ENCODE data around the gene TMCC2.

The TMCC2 gene

DNA sequence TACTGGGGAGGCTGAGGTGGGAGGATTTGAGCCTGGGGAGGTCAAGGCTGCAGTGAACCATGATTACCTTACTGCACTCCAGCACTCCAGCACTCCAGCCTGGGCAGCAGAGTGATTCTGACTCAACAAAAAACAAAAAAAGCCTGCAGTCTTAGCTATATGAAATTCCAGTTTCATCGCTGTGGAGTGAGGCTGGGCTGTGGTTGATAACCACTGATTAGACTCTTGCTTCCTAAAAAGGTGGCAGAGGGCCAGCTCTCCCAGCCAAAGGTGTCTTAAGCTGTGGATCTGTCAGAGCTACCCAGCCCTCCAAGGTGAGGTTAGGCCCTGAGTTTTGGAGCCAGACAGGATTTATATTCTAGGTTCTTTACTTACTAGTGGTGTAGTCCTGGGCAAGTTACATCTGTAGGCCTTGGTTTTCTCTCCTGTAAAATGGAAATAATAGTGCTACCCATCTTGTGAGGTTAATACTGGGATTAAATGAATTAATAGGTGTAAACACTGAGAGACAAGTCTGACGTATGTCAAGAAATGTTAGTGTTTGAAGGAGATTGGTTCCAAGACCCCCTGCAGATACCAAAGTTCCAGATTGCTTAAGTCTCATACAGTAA is 35.9 kb downstream of the TMCC2 start:
- H3K4me3 ChIP-seq (ENCODE audit: low read depth in 1 of 2, low read length in 2 of 2) = no peak overlapping the region
- no peak overlapping the region for H3K27ac ChIP-seq (ENCODE audit: low read length)
- H3K9me3 ChIP-seq (ENCODE audit: control insufficient read depth in 1 of 2, low read length in 2 of 2) = no peaks in the 10 kb centered on the region
- peaks cover 13 to 26% of the 10 kb centered on the region in 2 donors for H3K4me1 ChIP-seq (ENCODE audit: control insufficient read depth in 1 of 2, insufficient read depth in 2 of 2, low read length in 2 of 2)
- H3K36me3 ChIP-seq (ENCODE audit: control insufficient read depth in 1 of 2, insufficient read depth in 2 of 2, low read length in 2 of 2) = no peaks in the 10 kb centered on the region
- H3K27me3 ChIP-seq (ENCODE audit: low read depth, low read length) = no peaks in the 10 kb centered on the region

DNA sequence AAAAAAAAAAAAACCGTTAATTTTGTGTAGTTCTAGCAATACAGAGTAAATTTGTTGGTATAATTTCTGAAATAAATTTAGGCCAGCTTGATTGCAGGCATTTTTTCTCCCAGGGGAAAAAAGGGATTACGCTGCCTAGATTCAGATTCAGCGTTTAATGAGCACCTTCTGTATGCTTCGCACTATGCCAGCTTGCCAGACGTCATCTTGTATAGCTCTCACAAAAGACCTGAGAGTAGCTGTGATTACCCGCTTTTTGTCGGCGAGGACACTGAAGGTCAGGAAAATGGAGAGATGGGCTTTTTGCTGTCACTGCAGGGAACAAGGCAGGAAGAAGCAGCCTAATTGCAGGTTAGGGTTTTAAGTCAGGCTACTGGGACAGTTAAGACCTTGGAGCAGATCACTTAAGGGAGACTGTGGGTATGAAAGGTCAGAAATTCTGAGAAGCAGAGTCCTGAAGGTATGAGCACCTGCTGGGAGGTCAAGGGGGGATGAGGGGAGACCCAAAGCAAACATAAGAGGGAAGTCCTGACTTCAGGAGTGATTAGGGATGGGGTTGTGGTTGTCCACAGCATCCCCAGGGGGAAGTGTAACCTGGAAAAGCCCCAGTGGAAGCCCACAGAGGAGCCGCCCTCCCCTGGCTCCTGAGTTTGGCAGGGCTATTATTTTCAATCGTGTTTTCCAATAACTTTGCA is 39.0 kb downstream of the TMCC2 start:
- peaks cover 0 to 11% of the 10 kb centered on the region in 2 donors for H3K36me3 ChIP-seq (ENCODE audit: control insufficient read depth in 1 of 2, insufficient read depth in 2 of 2, low read length in 2 of 2)
- H3K9me3 ChIP-seq (ENCODE audit: control insufficient read depth in 1 of 2, low read length in 2 of 2) = no peaks in the 10 kb centered on the region
- peaks cover 5 to 23% of the 10 kb centered on the region in 2 donors for H3K4me1 ChIP-seq (ENCODE audit: control insufficient read depth in 1 of 2, insufficient read depth in 2 of 2, low read length in 2 of 2)
- H3K27me3 ChIP-seq (ENCODE audit: low read depth, low read length) = no peaks in the 10 kb centered on the region
- H3K4me3 ChIP-seq (ENCODE audit: low read depth in 1 of 2, low read length in 2 of 2) = no peak overlapping the region
- H3K27ac ChIP-seq (ENCODE audit: low read length) = no peak overlapping the region

DNA sequence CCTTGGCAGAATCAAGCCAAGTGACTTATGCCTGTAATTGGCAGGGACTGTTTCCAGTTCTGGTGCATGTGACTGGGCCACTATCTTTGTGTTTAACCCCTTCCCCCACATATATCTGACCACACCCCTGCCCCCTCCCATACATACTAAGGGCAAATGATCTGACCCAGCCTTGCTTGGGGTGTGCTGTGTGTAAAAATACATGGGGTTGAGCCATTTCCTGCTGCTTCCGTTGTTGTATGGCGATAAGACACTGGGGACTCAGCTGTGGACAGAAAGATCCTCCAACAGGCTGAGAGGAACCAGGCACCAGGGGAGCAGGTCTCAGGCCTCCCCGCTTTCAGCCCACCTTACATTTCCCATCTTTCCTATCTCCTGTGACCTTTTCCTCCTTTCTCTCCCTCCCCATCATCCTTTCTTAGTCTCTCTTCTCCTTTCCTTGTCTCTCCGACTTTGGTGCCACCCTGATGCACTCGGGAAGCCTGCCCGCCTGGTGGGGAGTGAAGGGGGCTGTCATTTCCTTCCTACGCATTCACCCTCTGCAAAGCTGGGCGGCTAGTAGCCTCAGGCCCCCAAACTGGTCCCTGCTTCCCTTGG is 39.7 kb downstream of the TMCC2 start:
- Histone ChIP-seq H3K9me3 (ENCODE audit: control insufficient read depth in 1 of 2, low read length in 2 of 2) (no peaks in the 10 kb centered on the region), H3K27me3 (ENCODE audit: low read depth, low read length) (no peaks in the 10 kb centered on the region), H3K4me1 (ENCODE audit: control insufficient read depth in 1 of 2, insufficient read depth in 2 of 2, low read length in 2 of 2) (peaks cover 0 to 21% of the 10 kb centered on the region in 2 donors), H3K36me3 (ENCODE audit: control insufficient read depth in 1 of 2, insufficient read depth in 2 of 2, low read length in 2 of 2) (peaks cover 0 to 11% of the 10 kb centered on the region in 2 donors), H3K4me3 (ENCODE audit: low read depth in 1 of 2, low read length in 2 of 2) (no peak overlapping the region), H3K27ac (ENCODE audit: low read length) (no peak overlapping the region)

DNA sequence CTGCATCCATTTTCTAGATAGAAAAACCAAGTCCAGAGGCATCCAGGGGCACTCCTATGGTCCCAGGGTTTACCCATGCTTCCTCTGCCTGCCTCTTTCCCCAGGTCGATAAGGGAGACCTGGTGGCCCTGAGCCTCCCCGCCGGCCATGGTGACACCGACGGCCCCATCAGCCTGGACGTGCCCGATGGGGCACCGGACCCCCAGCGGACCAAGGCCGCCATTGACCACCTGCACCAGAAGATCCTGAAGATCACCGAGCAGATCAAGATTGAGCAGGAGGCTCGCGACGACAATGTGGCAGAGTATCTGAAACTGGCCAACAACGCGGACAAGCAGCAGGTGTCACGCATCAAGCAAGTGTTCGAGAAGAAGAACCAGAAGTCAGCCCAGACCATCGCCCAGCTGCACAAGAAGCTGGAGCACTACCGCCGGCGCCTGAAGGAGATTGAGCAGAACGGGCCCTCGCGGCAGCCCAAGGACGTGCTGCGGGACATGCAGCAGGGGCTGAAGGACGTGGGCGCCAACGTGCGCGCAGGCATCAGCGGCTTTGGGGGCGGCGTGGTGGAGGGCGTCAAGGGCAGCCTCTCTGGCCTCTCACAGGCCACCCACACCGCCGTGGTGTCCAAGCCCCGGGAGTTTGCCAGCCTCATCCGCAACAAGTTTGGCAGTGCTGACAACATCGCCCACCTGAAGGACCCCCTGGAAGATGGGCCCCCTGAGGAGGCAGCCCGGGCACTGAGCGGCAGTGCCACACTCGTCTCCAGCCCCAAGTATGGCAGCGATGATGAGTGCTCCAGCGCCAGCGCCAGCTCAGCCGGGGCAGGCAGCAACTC is 41.3 kb downstream of the TMCC2 start:
- Histone ChIP-seq H3K27me3 (ENCODE audit: low read depth, low read length) (no peaks in the 10 kb centered on the region), H3K4me1 (ENCODE audit: control insufficient read depth in 1 of 2, insufficient read depth in 2 of 2, low read length in 2 of 2) (peaks cover 0 to 20% of the 10 kb centered on the region in 2 donors), H3K4me3 (ENCODE audit: low read depth in 1 of 2, low read length in 2 of 2) (no peak overlapping the region), H3K27ac (ENCODE audit: low read length) (no peak overlapping the region), H3K36me3 (ENCODE audit: control insufficient read depth in 1 of 2, insufficient read depth in 2 of 2, low read length in 2 of 2) (peaks cover 0 to 11% of the 10 kb centered on the region in 2 donors), H3K9me3 (ENCODE audit: control insufficient read depth in 1 of 2, low read length in 2 of 2) (no peaks in the 10 kb centered on the region)

DNA sequence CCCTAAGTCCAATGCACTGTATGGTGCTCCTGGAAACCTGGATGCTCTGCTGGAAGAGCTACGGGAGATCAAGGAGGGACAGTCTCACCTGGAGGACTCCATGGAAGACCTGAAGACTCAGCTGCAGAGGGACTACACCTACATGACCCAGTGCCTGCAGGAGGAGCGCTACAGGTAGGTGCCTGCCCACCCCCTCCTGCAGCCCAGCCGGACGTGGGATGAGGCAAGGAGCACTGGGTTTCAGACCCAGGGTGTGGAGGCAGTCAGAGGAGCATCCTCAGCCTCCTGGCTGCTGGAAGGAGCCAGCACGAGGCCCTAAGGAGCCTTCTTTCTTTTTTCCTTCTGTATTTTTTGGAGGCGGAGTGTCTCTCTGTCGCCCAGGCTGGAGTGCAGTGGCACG is 42.0 kb downstream of the TMCC2 start:
- Histone ChIP-seq H3K36me3 (ENCODE audit: control insufficient read depth in 1 of 2, insufficient read depth in 2 of 2, low read length in 2 of 2) (peaks cover 0 to 11% of the 10 kb centered on the region in 2 donors), H3K4me3 (ENCODE audit: low read depth in 1 of 2, low read length in 2 of 2) (no peak overlapping the region), H3K4me1 (ENCODE audit: control insufficient read depth in 1 of 2, insufficient read depth in 2 of 2, low read length in 2 of 2) (peaks cover 0 to 20% of the 10 kb centered on the region in 2 donors), H3K27ac (ENCODE audit: low read length) (no peak overlapping the region), H3K27me3 (ENCODE audit: low read depth, low read length) (no peaks in the 10 kb centered on the region), H3K9me3 (ENCODE audit: control insufficient read depth in 1 of 2, low read length in 2 of 2) (no peaks in the 10 kb centered on the region)

DNA sequence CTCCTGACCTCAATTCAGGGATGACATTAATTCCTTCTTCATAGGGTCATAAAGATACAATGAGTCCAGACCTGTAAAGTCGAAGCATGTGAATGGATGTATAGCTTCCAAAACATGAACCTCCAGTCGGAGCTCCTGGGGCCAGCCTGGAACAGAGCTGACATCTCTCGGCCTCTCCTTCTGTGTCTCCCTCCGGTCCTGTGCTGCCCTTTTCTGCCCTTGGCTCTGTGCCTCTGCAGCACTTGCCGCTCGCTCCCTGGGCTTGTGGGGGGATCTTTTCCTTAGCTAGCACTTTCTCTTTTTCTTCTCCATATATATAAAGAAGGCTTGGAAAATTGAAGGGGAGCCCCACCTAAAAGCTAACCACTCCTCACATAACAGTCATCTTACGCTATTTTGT is 42.5 kb downstream of the TMCC2 start:
- Histone ChIP-seq H3K4me3 (ENCODE audit: low read depth in 1 of 2, low read length in 2 of 2) (no peak overlapping the region), H3K9me3 (ENCODE audit: control insufficient read depth in 1 of 2, low read length in 2 of 2) (no peaks in the 10 kb centered on the region), H3K27ac (ENCODE audit: low read length) (no peak overlapping the region), H3K27me3 (ENCODE audit: low read depth, low read length) (no peaks in the 10 kb centered on the region), H3K36me3 (ENCODE audit: control insufficient read depth in 1 of 2, insufficient read depth in 2 of 2, low read length in 2 of 2) (peaks cover 0 to 11% of the 10 kb centered on the region in 2 donors), H3K4me1 (ENCODE audit: control insufficient read depth in 1 of 2, insufficient read depth in 2 of 2, low read length in 2 of 2) (peaks cover 0 to 20% of the 10 kb centered on the region in 2 donors)

DNA sequence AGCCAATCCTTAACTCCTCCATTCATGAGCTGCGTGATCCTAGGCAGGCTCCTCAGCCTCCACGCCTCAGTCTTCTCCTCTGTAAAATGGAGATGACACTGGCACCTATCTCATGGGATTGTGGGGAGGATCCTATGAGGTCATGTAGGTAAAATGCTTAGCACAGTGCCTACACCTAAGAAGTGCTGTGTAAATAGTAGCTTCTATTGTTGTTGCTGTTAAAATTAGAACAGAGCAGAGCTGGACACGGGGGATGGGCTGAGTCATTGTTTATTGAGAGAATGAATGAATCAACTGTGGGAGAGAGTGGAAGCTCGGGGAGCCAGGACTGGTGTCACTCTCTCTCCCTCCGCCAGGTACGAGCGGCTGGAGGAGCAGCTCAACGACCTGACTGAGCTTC is 43.0 kb downstream of the TMCC2 start:
- H3K4me1 ChIP-seq (ENCODE audit: control insufficient read depth in 1 of 2, insufficient read depth in 2 of 2, low read length in 2 of 2) = peaks cover 0 to 20% of the 10 kb centered on the region in 2 donors
- H3K4me3 ChIP-seq (ENCODE audit: low read depth in 1 of 2, low read length in 2 of 2) = no peak overlapping the region
- peaks cover 0 to 11% of the 10 kb centered on the region in 2 donors for H3K36me3 ChIP-seq (ENCODE audit: control insufficient read depth in 1 of 2, insufficient read depth in 2 of 2, low read length in 2 of 2)
- H3K27ac ChIP-seq (ENCODE audit: low read length) = no peak overlapping the region
- no peaks in the 10 kb centered on the region for H3K27me3 ChIP-seq (ENCODE audit: low read depth, low read length)
- H3K9me3 ChIP-seq (ENCODE audit: control insufficient read depth in 1 of 2, low read length in 2 of 2) = no peaks in the 10 kb centered on the region

DNA sequence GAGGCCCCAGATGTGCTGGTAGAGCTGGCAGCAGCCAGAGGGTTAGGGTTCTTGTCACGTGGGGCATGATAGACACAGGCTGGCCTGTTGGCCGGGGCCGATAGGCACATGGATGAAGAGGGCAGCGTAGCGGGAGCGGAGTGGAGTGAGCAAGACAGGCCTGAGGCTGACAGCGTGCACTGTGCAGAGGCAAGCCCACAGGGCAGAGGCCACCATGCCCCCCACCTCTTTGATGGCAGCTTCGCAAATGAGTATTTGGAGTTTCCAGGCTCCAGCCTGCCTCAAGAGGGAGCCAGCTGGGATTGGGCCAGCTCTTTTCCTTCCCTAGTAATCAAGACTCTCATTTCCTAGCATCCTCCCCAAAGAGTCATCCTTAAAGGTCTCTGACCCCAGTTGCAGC is 43.5 kb downstream of the TMCC2 start:
- peaks cover 0 to 20% of the 10 kb centered on the region in 2 donors for H3K4me1 ChIP-seq (ENCODE audit: control insufficient read depth in 1 of 2, insufficient read depth in 2 of 2, low read length in 2 of 2)

DNA sequence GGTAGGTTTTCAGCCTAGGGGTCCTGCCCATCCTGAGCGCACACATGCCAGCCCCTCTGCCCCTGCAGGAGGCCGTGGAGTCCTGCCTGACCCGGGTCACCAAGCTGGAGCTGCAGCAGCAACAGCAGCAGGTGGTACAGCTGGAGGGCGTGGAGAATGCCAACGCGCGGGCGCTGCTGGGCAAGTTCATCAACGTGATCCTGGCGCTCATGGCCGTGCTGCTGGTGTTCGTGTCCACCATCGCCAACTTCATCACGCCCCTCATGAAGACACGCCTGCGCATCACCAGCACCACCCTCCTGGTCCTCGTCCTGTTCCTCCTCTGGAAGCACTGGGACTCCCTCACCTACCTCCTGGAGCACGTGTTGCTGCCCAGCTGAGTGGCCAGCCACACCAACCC is 44.0 kb downstream of the TMCC2 start:
- Histone ChIP-seq H3K27ac (ENCODE audit: low read length) (no peak overlapping the region), H3K4me1 (ENCODE audit: control insufficient read depth in 1 of 2, insufficient read depth in 2 of 2, low read length in 2 of 2) (peaks cover 0 to 20% of the 10 kb centered on the region in 2 donors), H3K4me3 (ENCODE audit: low read depth in 1 of 2, low read length in 2 of 2) (no peak overlapping the region), H3K36me3 (ENCODE audit: control insufficient read depth in 1 of 2, insufficient read depth in 2 of 2, low read length in 2 of 2) (peaks cover 0 to 11% of the 10 kb centered on the region in 2 donors), H3K27me3 (ENCODE audit: low read depth, low read length) (no peaks in the 10 kb centered on the region), H3K9me3 (ENCODE audit: control insufficient read depth in 1 of 2, low read length in 2 of 2) (no peaks in the 10 kb centered on the region)

More for the DNA sequence above, 43.5 kb downstream of the TMCC2 start:
- no peaks in the 10 kb centered on the region for H3K27me3 ChIP-seq (ENCODE audit: low read depth, low read length)
- no peak overlapping the region for H3K27ac ChIP-seq (ENCODE audit: low read length)
- no peak overlapping the region for H3K4me3 ChIP-seq (ENCODE audit: low read depth in 1 of 2, low read length in 2 of 2)
- H3K36me3 ChIP-seq (ENCODE audit: control insufficient read depth in 1 of 2, insufficient read depth in 2 of 2, low read length in 2 of 2) = peaks cover 0 to 11% of the 10 kb centered on the region in 2 donors
- no peaks in the 10 kb centered on the region for H3K9me3 ChIP-seq (ENCODE audit: control insufficient read depth in 1 of 2, low read length in 2 of 2)

DNA sequence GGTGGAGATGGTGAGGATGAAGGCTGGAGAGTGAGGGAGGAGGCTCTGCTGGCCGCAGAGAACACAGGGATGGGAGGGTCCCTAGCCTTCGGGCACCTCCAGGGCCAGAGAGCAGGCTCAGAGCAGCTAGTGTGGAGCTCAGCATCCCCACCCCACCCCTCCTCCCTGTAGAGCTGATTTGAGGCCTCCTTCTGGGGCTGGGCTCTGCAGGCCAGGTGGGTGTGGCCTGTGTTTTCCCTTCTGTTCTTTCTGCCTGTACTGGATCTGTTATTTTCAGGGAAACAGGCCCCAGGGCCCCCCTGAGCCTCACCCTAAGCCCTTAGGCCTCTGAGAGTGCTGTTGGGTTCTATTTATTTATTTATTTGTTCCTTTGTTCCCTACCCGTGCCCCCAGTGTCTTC is 44.8 kb downstream of the TMCC2 start:
- no peak overlapping the region for H3K4me3 ChIP-seq (ENCODE audit: low read depth in 1 of 2, low read length in 2 of 2)
- H3K4me1 ChIP-seq (ENCODE audit: control insufficient read depth in 1 of 2, insufficient read depth in 2 of 2, low read length in 2 of 2) = peaks cover 0 to 20% of the 10 kb centered on the region in 2 donors
- no peaks in the 10 kb centered on the region for H3K9me3 ChIP-seq (ENCODE audit: control insufficient read depth in 1 of 2, low read length in 2 of 2)
- no peaks in the 10 kb centered on the region for H3K27me3 ChIP-seq (ENCODE audit: low read depth, low read length)
- peaks cover 0 to 11% of the 10 kb centered on the region in 2 donors for H3K36me3 ChIP-seq (ENCODE audit: control insufficient read depth in 1 of 2, insufficient read depth in 2 of 2, low read length in 2 of 2)
- H3K27ac ChIP-seq (ENCODE audit: low read length) = no peak overlapping the region

DNA sequence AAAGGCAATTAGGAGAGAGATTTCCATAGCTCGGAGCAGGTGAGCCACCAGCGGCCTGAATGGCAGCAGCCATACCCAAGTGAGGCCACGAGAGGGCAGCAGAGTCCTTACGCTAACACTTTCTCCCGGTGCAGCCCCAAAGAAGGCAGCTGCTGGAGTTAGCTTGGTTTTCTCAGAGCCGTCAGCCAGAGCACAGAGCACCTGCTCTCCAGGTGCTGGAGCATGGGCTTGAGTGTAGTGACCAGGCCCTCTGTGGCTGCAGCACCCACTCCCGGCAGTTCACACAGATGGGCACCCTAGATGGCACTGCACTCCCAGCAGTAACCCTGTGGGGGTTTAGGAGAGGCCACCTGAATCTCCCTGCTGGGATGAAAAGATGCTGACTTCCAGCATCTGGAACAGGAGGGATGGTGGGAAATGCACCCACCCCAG is 45.8 kb downstream of the TMCC2 start:
- H3K36me3 ChIP-seq (ENCODE audit: control insufficient read depth in 1 of 2, insufficient read depth in 2 of 2, low read length in 2 of 2) = peaks cover 0 to 11% of the 10 kb centered on the region in 2 donors
- H3K4me3 ChIP-seq (ENCODE audit: low read depth in 1 of 2, low read length in 2 of 2) = no peak overlapping the region
- peaks cover 0 to 20% of the 10 kb centered on the region in 2 donors for H3K4me1 ChIP-seq (ENCODE audit: control insufficient read depth in 1 of 2, insufficient read depth in 2 of 2, low read length in 2 of 2)
- no peaks in the 10 kb centered on the region for H3K27me3 ChIP-seq (ENCODE audit: low read depth, low read length)
- no peak overlapping the region for H3K27ac ChIP-seq (ENCODE audit: low read length)
- H3K9me3 ChIP-seq (ENCODE audit: control insufficient read depth in 1 of 2, low read length in 2 of 2) = no peaks in the 10 kb centered on the region
